ENCODE results near the gene FBXL16.
"Not testable (repeated sequence)": the region's sequence is repeated elsewhere in the genome, so short reads cannot be mapped to it uniquely, and the experiment has no call there.

Gene FBXL16

DNA sequence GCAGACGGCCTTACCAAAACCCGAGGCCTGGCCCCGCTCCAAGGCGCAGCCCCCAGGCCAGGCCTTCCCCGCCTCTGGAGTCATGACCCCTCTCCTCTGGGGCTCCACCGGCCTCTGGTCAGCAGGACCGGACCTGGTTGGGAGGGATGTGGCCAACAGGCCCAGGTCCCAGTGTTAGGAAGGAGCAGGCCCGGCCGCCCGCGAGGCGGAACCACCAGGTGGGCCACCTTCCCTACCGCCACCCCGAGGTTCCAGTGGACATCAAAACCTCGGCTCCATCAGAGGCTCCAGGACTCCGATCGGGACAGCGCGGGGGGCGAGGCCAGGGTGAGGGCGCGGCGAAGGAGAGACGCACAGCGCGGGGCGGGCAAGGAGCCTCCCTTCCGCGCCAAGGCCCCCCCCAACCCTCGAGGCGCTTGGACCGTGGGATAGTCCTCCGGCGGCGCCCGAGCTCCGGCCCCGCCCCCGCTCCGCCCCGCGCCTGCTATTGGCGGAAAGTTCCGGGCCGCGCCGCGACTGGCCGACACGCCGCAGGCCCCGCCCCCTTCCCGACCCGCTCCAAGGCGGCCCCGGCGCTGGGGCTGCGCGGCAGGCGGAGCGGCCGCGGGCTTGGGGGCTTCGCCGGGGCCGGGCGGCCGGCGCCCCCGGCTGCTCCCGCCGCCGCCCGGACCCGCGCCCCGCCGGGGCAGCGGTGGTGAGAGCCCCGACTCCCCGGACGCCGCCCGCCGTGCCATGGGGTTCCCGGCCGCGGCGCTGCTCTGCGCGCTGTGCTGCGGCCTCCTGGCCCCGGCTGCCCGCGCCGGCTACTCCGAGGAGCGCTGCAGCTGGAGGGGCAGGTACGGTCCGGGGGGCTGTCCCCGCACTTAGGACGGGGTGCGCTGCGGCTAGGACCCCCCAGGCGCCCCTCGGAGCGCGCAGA, 9.2 kb upstream of the FBXL16 start, which contains the start of gene METRN:
METRN (plus strand) TSS at position 561 of the 919 bp plus-strand sequence; CDS start at position 733, 172 bp downstream.
- H3K27ac ChIP-seq = peak within 1 kb of the TSS; percentile 53
- TF ChIP-seq, protein P1, sequence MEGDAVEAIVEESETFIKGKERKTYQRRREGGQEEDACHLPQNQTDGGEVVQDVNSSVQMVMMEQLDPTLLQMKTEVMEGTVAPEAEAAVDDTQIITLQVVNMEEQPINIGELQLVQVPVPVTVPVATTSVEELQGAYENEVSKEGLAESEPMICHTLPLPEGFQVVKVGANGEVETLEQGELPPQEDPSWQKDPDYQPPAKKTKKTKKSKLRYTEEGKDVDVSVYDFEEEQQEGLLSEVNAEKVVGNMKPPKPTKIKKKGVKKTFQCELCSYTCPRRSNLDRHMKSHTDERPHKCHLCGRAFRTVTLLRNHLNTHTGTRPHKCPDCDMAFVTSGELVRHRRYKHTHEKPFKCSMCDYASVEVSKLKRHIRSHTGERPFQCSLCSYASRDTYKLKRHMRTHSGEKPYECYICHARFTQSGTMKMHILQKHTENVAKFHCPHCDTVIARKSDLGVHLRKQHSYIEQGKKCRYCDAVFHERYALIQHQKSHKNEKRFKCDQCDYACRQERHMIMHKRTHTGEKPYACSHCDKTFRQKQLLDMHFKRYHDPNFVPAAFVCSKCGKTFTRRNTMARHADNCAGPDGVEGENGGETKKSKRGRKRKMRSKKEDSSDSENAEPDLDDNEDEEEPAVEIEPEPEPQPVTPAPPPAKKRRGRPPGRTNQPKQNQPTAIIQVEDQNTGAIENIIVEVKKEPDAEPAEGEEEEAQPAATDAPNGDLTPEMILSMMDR (conservative IDR thresholded peaks at IDR 0.05) = no peak

- H3K27ac ChIP-seq = 0 out of 2 replicates have a peak overlapping the region, but pooled peaks have one; percentile 3
- TF ChIP-seq, protein P1 (conservative IDR thresholded peaks at IDR 0.05) = no peak
Observed at GRCh38 chr16:714079-714478, 8.5 kb upstream of the FBXL16 start.

- not testable (repeated sequence) for H3K27ac ChIP-seq
- TF ChIP-seq, protein P1 (conservative IDR thresholded peaks at IDR 0.05) = peak; percentile 37
Observed at GRCh38 chr16:712740-713250, 7.2 kb upstream of the FBXL16 start.

- TF ChIP-seq, protein P1 (conservative IDR thresholded peaks at IDR 0.05) = peak; percentile 89
- no peak overlapping the region for H3K27ac ChIP-seq
Observed at GRCh38 chr16:711548-712320, 6.1 kb upstream of the FBXL16 start.

- no peak overlapping the region for H3K27ac ChIP-seq
- TF ChIP-seq, protein P1 (conservative IDR thresholded peaks at IDR 0.05) = no peak
Observed at GRCh38 chr16:711084-711483, 5.5 kb upstream of the FBXL16 start.

- no peak overlapping the region for H3K27ac ChIP-seq
- TF ChIP-seq, protein P1 (conservative IDR thresholded peaks at IDR 0.05) = no peak
Observed at GRCh38 chr16:710500-711075, 5.0 kb upstream of the FBXL16 start.
